Measurements from ENCODE around the gene ANKRD6.

ANKRD6 gene

GRCh38 chr6:89413006-89413400, 19.9 kb upstream of the ANKRD6 start:
- no peak for DNase-seq (ENCODE audit: low spot score)

GRCh38 chr6:89414215-89414614, 18.7 kb upstream of the ANKRD6 start:
- DNase-seq (ENCODE audit: low spot score): no peak

- DNase-seq (ENCODE audit: low spot score): no peak
Observed at GRCh38 chr6:89415185-89415584, 17.8 kb upstream of the ANKRD6 start.

GRCh38 chr6:89416796-89417195, 16.2 kb upstream of the ANKRD6 start:
- no peak for DNase-seq (ENCODE audit: low spot score)

GRCh38 chr6:89430201-89430962, 2.6 kb upstream of the ANKRD6 start:
- DNase-seq (ENCODE audit: low spot score): no peak

GRCh38 chr6:89433252-89434149, 549 bp downstream of the ANKRD6 start:
- no peak for DNase-seq (ENCODE audit: low spot score)

GRCh38 chr6:89434150-89434499, 1.2 kb downstream of the ANKRD6 start:
- DNase-seq (ENCODE audit: low spot score): no peak

- DNase-seq (ENCODE audit: low spot score): no peak
Observed at GRCh38 chr6:89434954-89435353, 2.0 kb downstream of the ANKRD6 start.

- DNase-seq (ENCODE audit: low spot score): no peak
Observed at GRCh38 chr6:89436226-89436625, 3.3 kb downstream of the ANKRD6 start.

GRCh38 chr6:89438248-89438647, 5.3 kb downstream of the ANKRD6 start:
- DNase-seq (ENCODE audit: low spot score): no peak

- no peak for DNase-seq (ENCODE audit: low spot score)
Observed at GRCh38 chr6:89439014-89439413, 6.1 kb downstream of the ANKRD6 start.

GRCh38 chr6:89440200-89440599, 7.2 kb downstream of the ANKRD6 start:
- DNase-seq (ENCODE audit: low spot score): no peak

GRCh38 chr6:89443658-89444057, 10.7 kb downstream of the ANKRD6 start:
- DNase-seq (ENCODE audit: low spot score): no peak

- DNase-seq (ENCODE audit: low spot score): no peak
Observed at GRCh38 chr6:89449193-89449592, 16.2 kb downstream of the ANKRD6 start.

- DNase-seq (ENCODE audit: low spot score): no peak
Observed at GRCh38 chr6:89452281-89452680, 19.3 kb downstream of the ANKRD6 start.

GRCh38 chr6:89454300-89454699, 21.3 kb downstream of the ANKRD6 start:
- DNase-seq (ENCODE audit: low spot score): no peak

- no peak for DNase-seq (ENCODE audit: low spot score)
Observed at GRCh38 chr6:89458704-89459103, 25.8 kb downstream of the ANKRD6 start.

GRCh38 chr6:89459501-89459900, 26.5 kb downstream of the ANKRD6 start:
- no peak for DNase-seq (ENCODE audit: low spot score)

- DNase-seq (ENCODE audit: low spot score): no peak
Observed at GRCh38 chr6:89460713-89461112, 27.8 kb downstream of the ANKRD6 start.

GRCh38 chr6:89462503-89462902, 29.6 kb downstream of the ANKRD6 start:
- DNase-seq (ENCODE audit: low spot score): no peak

- no peak for DNase-seq (ENCODE audit: low spot score)
Observed at GRCh38 chr6:89464295-89464694, 31.3 kb downstream of the ANKRD6 start.

- no peak for DNase-seq (ENCODE audit: low spot score)
Observed at GRCh38 chr6:89467437-89467836, 34.5 kb downstream of the ANKRD6 start.

- no peak for DNase-seq (ENCODE audit: low spot score)
Observed at GRCh38 chr6:89468998-89469397, 36.0 kb downstream of the ANKRD6 start.

Data from hepatic stellate cell (primary cell).